Tibial artery (tissue), 4 donors: ENCODE data around the gene FASTKD1.

Source experiments
- DNase-seq, 2 donors: peaks; one replicate each; pipeline ENCODE4 v3.0.0-alpha.2; 2019
- H3K27ac ChIP-seq, 2 donors: fragments of 200-600 bp; sonication (generic) in 1 of 2; 1 replicate in 1 of 2; 2 replicates in 1 of 2; pipeline ENCODE4 v1.5.1; 2018 to 2019; ENCODE audit warnings: mild to moderate bottlenecking in 1 of 2
- H3K27me3 ChIP-seq, 2 donors: fragments of 200-600 bp; sonication (generic) in 1 of 2; one replicate each; pipeline versions ENCODE4 v1.5.1 to v1.6.0; 2016 to 2019
- H3K36me3 ChIP-seq, 3 donors: fragments of 200-600 bp; sonication (generic) in 2 of 3; one replicate each; pipeline ENCODE4 v1.5.1; 2016 to 2019; ENCODE audit warnings: mild to moderate bottlenecking in 2 of 3
- H3K4me1 ChIP-seq, 4 donors: fragments of 200-600 bp; sonication (generic) in 2 of 4; 1 replicate in 3 of 4; 2 replicates in 1 of 4; pipeline ENCODE4 v1.5.1; 2016 to 2019
- H3K4me3 ChIP-seq, 2 donors: fragments of 200-600 bp; sonication (generic) in 1 of 2; 1 replicate in 1 of 2; 2 replicates in 1 of 2; pipeline ENCODE4 v1.5.1; 2018 to 2019; ENCODE audit warnings: mild to moderate bottlenecking in 2 of 2
- H3K9me3 ChIP-seq, 3 donors: fragments of 200-600 bp; sonication (generic) in 1 of 3; one replicate each; pipeline ENCODE4 v1.5.1; 2016 to 2019
- intact Hi-C: fragments of 100-400 bp; cut with DNase I; formaldehyde crosslinking; loops from one replicate; pipeline ENCODE4 v1.15.0; 2023; ENCODE audit warnings: low total_unique reads
- TF ChIP-seq, protein P1 (sequence below), 2 experiments: fragments of 200-600 bp in 1 of 2; fragments of 450-650 bp in 1 of 2; IDR thresholded peaks; one replicate each; pipeline ENCODE4 v1.5.1; 2017 to 2019; ENCODE audit warnings: antibody characterized with exemption in 2 of 2, mild to moderate bottlenecking in 1 of 2, moderate library complexity in 1 of 2

Gene FASTKD1

DNA sequence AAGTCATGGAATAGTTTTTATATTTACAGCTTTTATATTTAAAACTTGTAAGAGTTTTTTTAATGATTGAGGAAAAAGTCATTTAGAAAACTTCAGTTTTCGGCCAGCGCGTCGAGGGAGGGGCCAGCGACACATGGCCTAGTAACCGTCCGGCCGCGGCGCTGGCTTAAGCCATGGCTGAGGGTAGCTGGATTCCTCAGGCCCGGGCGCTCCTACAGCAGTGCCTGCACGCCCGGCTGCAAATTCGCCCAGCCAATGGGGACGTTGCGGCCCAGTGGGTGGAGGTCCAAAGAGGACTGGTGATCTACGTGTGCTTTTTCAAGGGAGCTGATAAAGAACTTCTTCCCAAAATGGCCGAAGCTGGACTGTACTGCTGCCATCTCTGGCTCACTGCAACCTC is 69.0 kb downstream of the FASTKD1 start:
- H3K36me3 ChIP-seq, result peaks cover 24 to 45% (median 45%) of the 10 kb centered on the region in 3 donors
- no peaks in the 10 kb centered on the region for H3K27me3 ChIP-seq
- TF ChIP-seq, protein P1, sequence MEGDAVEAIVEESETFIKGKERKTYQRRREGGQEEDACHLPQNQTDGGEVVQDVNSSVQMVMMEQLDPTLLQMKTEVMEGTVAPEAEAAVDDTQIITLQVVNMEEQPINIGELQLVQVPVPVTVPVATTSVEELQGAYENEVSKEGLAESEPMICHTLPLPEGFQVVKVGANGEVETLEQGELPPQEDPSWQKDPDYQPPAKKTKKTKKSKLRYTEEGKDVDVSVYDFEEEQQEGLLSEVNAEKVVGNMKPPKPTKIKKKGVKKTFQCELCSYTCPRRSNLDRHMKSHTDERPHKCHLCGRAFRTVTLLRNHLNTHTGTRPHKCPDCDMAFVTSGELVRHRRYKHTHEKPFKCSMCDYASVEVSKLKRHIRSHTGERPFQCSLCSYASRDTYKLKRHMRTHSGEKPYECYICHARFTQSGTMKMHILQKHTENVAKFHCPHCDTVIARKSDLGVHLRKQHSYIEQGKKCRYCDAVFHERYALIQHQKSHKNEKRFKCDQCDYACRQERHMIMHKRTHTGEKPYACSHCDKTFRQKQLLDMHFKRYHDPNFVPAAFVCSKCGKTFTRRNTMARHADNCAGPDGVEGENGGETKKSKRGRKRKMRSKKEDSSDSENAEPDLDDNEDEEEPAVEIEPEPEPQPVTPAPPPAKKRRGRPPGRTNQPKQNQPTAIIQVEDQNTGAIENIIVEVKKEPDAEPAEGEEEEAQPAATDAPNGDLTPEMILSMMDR (IDR thresholded peaks at IDR 0.05), result no peak
- H3K4me3 ChIP-seq, result no peak overlapping the region
- peaks cover 0 to 8% (median 1%) of the 10 kb centered on the region in 4 donors for H3K4me1 ChIP-seq
- H3K27ac ChIP-seq, result no peak overlapping the region
- H3K9me3 ChIP-seq, result no peaks in the 10 kb centered on the region
- no peak for DNase-seq
- intact Hi-C loops, result no loop called here

DNA sequence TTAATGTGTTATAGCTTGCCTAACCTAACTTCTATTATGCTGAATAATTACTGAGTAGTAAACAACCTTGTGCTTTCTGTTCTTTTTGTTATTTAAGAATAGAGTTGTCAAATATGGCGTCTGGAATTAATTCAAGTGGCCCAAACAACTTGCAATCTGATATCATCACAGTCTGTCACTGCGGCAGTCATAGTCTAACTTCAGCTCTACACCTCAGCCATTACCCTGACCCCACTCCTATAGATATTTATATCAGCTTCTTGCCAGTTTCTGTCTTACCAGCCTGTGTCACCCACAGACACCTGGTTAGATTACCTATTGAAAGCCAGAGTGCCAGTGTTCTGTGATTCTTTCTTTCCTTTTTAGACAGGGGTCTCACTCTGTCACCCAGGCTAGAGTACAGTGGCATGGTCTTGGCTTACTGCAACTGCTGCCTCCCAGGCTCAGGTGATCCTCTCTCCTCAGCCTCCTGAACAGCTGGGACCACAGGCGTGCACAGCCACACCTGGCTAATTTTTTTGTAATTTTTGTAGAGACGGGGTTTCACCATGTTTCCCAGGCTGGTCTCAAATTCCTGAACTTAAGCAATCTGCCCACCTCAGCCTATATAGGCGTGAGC is 78.2 kb downstream of the FASTKD1 start:
- DNase-seq, result no peak
- TF ChIP-seq, protein P1 (IDR thresholded peaks at IDR 0.05), result no peak
- intact Hi-C loops, result no loop called here
- Histone ChIP-seq H3K4me1 (no peaks in the 10 kb centered on the region), H3K36me3 (peaks cover 16 to 52% (median 31%) of the 10 kb centered on the region in 3 donors), H3K27me3 (no peaks in the 10 kb centered on the region), H3K9me3 (no peaks in the 10 kb centered on the region), H3K27ac (no peak overlapping the region), H3K4me3 (no peak overlapping the region)

DNA sequence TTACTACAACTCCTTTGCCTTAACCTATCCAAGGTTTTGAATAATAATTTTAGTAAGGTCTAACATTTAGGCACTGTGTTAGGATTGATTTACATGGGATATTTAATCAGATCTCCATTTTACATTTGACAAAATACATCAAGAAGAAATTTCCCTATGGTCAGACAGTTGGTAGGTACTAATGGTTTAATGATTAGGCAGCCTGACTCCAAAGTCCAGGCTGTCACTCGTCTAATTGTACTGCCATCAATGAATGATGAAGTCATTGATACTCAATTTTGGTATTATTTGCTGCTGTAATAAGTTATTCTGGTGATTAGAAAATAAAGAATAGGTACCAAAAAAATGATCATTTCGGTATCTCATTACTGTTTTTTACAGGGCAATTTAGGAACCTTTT is 80.3 kb downstream of the FASTKD1 start:
- no peak for DNase-seq
- Histone ChIP-seq H3K4me3 (no peak overlapping the region), H3K4me1 (no peaks in the 10 kb centered on the region), H3K27ac (no peak overlapping the region), H3K27me3 (no peaks in the 10 kb centered on the region), H3K36me3 (peaks cover 11 to 42% (median 22%) of the 10 kb centered on the region in 3 donors), H3K9me3 (no peaks in the 10 kb centered on the region)
- intact Hi-C loops, result no loop called here
- TF ChIP-seq, protein P1 (IDR thresholded peaks at IDR 0.05), result no peak

DNA sequence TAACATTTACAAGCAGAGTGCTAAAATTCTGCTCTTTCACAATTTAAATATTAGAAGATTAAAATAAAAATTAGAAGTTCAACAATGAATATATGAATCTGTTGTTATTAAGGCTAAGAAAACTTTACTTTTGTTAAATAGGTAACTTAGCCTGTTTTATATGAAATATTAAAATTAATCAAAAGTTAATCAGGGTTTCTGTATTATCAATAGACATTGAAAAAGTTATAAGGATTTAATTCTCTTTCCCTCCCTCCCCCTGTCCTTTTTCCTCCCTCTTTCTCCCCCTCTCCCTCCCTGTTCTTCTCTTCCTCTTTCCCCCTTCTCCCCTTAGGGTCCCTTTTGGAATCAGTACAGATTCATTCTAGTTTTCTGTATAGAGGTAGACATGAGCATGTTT is 82.3 kb downstream of the FASTKD1 start:
- no peak for DNase-seq
- TF ChIP-seq, protein P1 (IDR thresholded peaks at IDR 0.05), result no peak
- no peak overlapping the region for H3K4me3 ChIP-seq
- no peaks in the 10 kb centered on the region for H3K4me1 ChIP-seq
- no peaks in the 10 kb centered on the region for H3K27me3 ChIP-seq
- no peak overlapping the region for H3K27ac ChIP-seq
- no peaks in the 10 kb centered on the region for H3K9me3 ChIP-seq
- peaks cover 12 to 46% (median 27%) of the 10 kb centered on the region in 3 donors for H3K36me3 ChIP-seq
- intact Hi-C loops, result no loop called here

DNA sequence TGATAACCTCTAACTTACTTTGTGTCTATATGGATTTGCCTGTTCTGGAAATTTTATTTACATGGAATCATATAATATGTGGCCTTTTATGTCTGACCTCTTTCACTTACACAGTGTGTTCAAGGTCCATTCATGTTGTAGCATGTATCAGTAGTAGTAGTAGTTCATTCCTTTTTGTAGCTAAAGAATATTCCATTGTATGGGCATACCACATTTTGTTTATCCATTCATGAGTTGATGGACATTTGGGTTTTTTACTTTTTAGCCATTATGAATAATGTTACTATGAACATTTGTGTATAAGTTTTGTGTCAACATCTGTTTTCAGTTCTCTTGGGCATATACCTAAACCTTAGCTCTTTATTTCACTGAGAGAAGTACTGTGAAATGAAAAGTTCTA is 82.8 kb downstream of the FASTKD1 start:
- Histone ChIP-seq H3K9me3 (no peaks in the 10 kb centered on the region), H3K27ac (no peak overlapping the region), H3K27me3 (no peaks in the 10 kb centered on the region), H3K36me3 (peaks cover 12 to 42% (median 25%) of the 10 kb centered on the region in 3 donors), H3K4me1 (no peaks in the 10 kb centered on the region), H3K4me3 (no peak overlapping the region)
- no peak for DNase-seq
- TF ChIP-seq, protein P1 (IDR thresholded peaks at IDR 0.05), result no peak
- intact Hi-C loops, result no loop called here

DNA sequence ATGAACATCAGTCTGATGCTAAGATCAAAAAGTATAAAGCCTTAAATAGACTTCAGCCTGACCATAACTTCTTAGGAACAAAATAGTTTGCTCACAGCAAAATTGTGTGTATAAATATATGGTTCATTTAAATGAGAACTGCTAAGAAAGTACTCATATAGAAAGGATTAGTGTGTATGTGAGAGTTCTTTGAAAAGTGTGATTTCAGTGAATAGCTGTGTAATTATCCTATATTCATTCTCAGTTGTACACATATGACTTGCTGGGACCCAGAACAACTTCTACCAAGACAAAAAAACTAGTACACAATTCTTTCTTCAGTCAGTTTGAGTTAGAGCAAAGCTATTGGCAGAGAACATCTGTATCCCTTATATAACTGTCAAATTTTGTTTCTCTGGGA is 87.2 kb downstream of the FASTKD1 start:
- Histone ChIP-seq H3K27ac (no peak overlapping the region), H3K4me1 (no peaks in the 10 kb centered on the region), H3K36me3 (peaks cover 25 to 61% (median 31%) of the 10 kb centered on the region in 3 donors), H3K4me3 (no peak overlapping the region), H3K27me3 (no peaks in the 10 kb centered on the region), H3K9me3 (no peaks in the 10 kb centered on the region)
- TF ChIP-seq, protein P1 (IDR thresholded peaks at IDR 0.05), result no peak
- no peak for DNase-seq
- intact Hi-C loops, result no loop called here
